Neuron (in vitro differentiated cells): ENCODE data around the gene NPTN.
"Not testable (repeated sequence)": the region's sequence is repeated elsewhere in the genome, so short reads cannot be mapped to it uniquely, and the experiment has no call there.

Experiments
- H2AFZ ChIP-seq: one replicate; pipeline ENCODE4 v1.6.1; 2013; ENCODE audit warnings: low read depth, mild to moderate bottlenecking, inconsistent platforms, low read length, moderate library complexity
- H3K27me3 ChIP-seq: one replicate; pipeline ENCODE4 v1.6.1; 2013; ENCODE audit warnings: low read length; ENCODE audit not compliant: insufficient read depth
- H3K36me3 ChIP-seq: one replicate; pipeline ENCODE4 v1.6.1; 2013; ENCODE audit warnings: low read length; ENCODE audit not compliant: insufficient read depth
- H3K4me1 ChIP-seq: one replicate; pipeline ENCODE4 v1.6.1; 2013; ENCODE audit warnings: low read length; ENCODE audit not compliant: insufficient read depth
- H3K4me3 ChIP-seq: 2 replicates; pipeline ENCODE4 v1.5.1; 2013; ENCODE audit warnings: mild to moderate bottlenecking, low read length, moderate library complexity
- H3K9me3 ChIP-seq: one replicate; pipeline ENCODE4 v1.6.1; 2013; ENCODE audit warnings: low read length

The NPTN gene

DNA sequence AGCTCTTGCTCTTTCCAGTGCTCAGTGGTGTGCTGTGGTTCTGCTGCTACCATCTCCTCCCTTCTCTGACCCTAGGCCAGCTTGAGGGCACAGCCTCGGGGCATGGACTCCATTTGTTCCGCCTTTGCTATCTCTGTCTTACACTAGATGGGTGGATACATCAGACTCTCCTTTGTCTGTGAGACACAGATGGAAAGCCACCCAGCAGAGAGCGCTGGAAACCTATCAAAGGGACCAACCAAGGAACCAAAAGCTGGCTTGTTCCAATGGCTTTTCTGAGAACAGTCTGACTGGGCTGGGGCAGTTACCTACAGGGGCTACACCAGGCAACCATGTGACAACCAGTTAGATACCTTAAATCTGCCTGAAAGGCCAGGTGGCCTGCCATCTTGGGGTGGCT lies 63.8 kb downstream of the NPTN start:
- Histone ChIP-seq H3K36me3 (peaks cover 69% of the 10 kb centered on the region), H2AFZ (no peak overlapping the region), H3K4me3 (no peak overlapping the region), H3K4me1 (peaks cover 8% of the 10 kb centered on the region), H3K27me3 (no peaks in the 10 kb centered on the region), H3K9me3 (no peaks in the 10 kb centered on the region)

DNA sequence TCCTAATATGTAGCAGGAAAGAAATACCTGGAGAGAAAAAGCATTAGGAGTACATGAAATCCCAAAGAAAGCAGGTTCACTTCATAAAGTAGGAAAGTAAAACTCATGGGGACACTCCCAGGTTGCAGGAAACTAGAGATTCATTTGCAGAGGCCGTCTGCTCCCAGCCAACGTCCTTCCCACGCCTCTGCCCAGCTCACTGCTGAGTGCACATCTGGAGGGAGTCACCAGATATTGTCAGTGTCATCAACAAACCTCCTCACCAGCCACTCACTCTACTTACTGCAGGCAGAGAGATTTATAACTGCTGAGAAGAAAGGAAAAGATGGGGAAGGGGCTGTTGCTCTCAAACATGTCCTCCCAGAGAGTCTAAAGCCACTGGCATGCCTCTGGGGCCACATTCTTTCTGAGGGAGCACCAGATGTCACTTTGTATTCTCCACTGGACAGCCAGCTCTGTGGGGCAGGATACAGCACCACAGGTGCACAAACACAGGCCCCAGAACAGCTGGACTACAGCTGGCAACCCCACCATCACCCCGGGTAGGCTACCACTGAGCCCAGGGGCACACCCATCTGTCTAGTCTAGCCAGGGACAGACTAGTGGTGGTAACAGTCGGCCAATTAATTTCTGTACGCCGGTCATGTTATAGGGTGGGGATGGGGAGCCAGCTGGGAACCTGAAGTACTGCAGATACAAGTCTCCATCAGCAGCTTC lies 64.5 kb downstream of the NPTN start:
- no peak overlapping the region for H2AFZ ChIP-seq
- H3K4me1 ChIP-seq, result peaks cover 8% of the 10 kb centered on the region
- H3K9me3 ChIP-seq, result no peaks in the 10 kb centered on the region
- H3K4me3 ChIP-seq, result no peak overlapping the region
- no peaks in the 10 kb centered on the region for H3K27me3 ChIP-seq
- peaks cover 63% of the 10 kb centered on the region for H3K36me3 ChIP-seq

DNA sequence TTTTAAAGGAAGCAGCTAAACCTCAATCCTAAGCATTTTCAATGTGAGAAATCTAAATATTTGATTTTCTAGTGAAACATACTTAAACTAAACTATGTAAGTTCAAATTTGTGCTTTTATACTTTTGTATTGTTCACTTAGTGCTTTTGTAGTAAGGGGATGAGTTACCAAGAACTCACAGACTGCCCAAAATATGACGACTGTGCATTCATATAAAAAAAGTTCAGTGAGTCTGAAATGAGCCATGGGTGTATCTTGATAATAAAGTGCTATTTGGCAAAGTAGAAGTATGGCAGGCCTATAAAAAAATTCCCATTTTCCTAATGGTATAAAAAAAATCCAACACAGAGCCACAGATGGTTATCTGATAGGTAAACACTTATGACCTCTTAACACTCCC lies 66.2 kb downstream of the NPTN start:
- Histone ChIP-seq H3K4me3 (no peak overlapping the region), H3K27me3 (no peaks in the 10 kb centered on the region), H3K9me3 (no peaks in the 10 kb centered on the region), H3K4me1 (peaks cover 8% of the 10 kb centered on the region), H3K36me3 (peaks cover 58% of the 10 kb centered on the region), H2AFZ (no peak overlapping the region)

DNA sequence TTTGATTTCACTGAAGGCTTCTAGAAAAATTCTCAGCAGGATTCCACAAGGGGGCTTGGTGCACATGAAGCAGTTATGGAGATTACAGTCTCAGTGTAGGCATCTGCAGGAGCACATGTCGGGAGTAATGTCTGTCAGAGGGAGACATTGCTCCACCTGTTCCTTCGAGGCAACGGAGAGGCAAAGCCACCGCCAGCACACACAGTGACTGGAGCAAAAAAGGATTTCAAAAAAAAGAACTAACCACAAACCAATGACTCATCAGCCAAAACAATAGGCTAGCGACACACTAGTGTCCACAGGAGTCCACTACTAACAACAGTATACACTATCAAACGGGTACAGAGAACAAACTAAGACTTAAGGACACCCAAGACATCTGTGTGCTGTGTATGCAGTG lies 68.9 kb downstream of the NPTN start:
- Histone ChIP-seq H3K4me3 (no peak overlapping the region), H3K27me3 (no peaks in the 10 kb centered on the region), H3K36me3 (peaks cover 42% of the 10 kb centered on the region), H2AFZ (no peak overlapping the region), H3K4me1 (peaks cover 8% of the 10 kb centered on the region), H3K9me3 (no peaks in the 10 kb centered on the region)

DNA sequence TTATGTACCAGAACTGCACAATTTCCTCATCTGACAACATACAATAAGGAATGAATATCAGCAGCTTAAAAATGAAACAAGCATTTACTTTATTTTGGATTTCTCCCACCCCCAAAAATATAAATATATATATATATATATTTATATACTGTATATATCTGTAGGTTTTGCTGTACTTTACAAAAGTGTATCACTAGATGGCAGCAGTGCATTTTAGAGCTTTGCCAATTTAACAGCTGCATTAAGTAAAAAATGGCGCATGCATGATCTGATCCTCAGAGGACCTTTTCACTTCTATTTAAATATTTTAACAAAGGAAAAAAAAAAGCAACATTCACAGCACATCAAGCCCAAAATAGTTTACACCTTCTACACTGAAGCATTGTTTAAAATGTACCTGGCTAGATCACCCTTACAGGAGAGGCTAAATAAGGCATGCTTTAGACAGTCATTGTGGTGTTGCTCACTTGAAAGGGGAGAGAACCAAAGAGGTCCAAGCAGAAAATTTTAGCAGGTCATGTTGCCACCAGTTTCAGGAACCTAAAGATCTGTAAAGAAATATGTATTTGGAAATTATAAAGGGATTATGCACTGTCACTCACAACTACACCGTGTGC lies 72.6 kb downstream of the NPTN start:
- H3K36me3 ChIP-seq, result peaks cover 37% of the 10 kb centered on the region
- H3K27me3 ChIP-seq, result no peaks in the 10 kb centered on the region
- no peaks in the 10 kb centered on the region for H3K9me3 ChIP-seq

DNA sequence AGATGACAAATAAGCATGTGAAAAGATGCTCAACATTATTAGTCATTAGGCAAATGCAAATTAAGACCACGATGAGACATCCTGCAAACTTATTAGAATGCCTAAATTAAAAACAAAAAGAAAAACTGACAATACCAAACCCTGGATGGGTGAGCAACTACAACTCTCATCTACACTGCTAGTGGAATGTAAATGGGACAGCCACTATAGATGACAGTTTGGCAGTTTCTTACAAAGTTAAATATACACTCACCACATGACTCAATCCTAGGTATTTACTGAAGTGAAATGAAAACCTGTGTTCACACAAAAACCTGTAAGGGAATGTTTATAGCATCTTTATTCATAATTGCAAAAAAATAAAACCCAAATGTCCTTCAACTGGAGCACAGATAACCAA lies 74.7 kb downstream of the NPTN start:
- H3K4me1 ChIP-seq, result no peaks in the 10 kb centered on the region
- H3K36me3 ChIP-seq, result peaks cover 33% of the 10 kb centered on the region
- H3K4me3 ChIP-seq, result no peak overlapping the region
- no peak overlapping the region for H2AFZ ChIP-seq
- no peaks in the 10 kb centered on the region for H3K9me3 ChIP-seq
- H3K27me3 ChIP-seq, result no peaks in the 10 kb centered on the region

More for the DNA sequence above, 72.6 kb downstream of the NPTN start:
- H2AFZ ChIP-seq, result no peak overlapping the region
- H3K4me3 ChIP-seq, result no peak overlapping the region
- peaks cover 8% of the 10 kb centered on the region for H3K4me1 ChIP-seq

DNA sequence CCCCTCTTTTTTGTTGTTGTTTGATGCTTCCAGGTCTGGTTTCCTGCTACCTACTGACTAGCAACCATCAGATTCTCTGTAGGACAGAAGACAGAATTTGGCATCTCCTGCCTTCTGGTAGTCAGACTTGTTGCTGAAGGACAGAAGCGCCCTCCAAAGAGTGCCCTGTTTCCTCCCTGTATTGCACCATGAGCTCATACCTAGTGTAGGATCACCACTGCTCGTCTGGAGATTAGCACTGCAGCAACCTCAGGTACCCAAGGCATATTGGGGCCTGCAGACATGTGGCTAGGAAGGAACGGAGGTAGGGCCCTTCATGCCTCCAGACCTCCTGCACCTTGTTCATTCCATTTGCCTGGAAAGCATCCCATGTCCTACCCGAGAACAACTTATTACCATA lies 78.1 kb downstream of the NPTN start:
- no peaks in the 10 kb centered on the region for H3K27me3 ChIP-seq
- no peaks in the 10 kb centered on the region for H3K9me3 ChIP-seq
- H2AFZ ChIP-seq, result no peak overlapping the region
- H3K4me1 ChIP-seq, result no peaks in the 10 kb centered on the region
- H3K36me3 ChIP-seq, result peaks cover 15% of the 10 kb centered on the region
- no peak overlapping the region for H3K4me3 ChIP-seq

DNA sequence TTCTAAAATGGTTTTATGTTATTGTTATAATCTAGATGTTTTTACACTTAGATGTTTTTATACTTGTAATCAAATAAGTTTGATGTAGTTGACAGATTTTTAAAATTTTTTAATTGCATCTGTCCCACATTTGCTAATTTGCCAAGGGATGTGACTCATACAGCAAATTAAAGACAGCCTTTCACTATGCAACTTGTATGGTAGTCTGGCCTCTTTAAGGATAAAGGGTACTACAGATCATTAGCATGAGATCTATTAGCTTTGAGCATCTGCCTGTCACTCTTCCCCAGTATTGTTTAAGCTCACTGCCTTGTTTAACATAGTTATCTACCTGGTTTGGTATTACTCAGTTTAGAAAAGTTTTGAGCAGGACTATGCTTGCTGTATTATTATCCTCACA lies 83.0 kb downstream of the NPTN start:
- Histone ChIP-seq H3K36me3 (no peaks in the 10 kb centered on the region), H3K27me3 (no peaks in the 10 kb centered on the region), H2AFZ (no peak overlapping the region), H3K9me3 (no peaks in the 10 kb centered on the region), H3K4me1 (no peaks in the 10 kb centered on the region), H3K4me3 (no peak overlapping the region)

DNA sequence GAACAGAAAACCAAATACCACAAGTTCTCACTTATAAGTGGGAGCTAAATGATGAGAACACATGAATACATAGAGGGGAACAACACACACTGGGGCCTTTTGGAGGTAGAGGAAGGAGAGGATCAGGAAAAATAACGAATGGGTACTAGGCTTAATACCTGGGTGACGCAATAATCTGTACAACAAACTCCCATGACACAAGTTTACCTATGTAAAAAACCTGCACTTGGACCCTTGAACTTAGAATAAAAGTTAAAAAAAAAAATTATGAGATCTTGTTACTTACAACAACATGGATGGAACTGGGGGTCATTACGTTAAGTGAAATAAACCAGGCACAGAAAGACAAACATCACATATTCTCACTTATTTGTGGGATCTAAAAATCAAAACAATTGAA lies 84.3 kb downstream of the NPTN start:
- H2AFZ ChIP-seq, H3K9me3 ChIP-seq, H3K27me3 ChIP-seq, H3K4me3 ChIP-seq, H3K36me3 ChIP-seq, H3K4me1 ChIP-seq: not testable (repeated sequence)

DNA sequence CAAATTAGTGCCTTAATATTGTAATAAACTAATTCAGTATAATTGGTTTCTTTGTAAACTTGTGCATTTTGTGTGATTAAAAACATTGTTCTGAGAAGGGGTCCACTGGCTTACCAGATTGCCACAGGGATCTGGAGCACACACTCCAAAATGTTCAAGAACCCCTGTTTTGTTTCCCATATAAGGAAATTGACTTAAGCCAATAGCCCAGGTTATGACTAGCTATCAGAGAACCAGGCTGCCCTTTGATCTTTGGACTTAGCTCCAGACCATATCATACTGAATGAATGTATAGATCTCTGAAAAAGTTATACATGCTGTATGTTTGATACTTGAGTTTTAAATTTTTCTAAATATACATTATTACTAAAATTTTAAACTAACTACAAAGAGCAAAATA lies 91.7 kb downstream of the NPTN start:
- H3K4me3 ChIP-seq, result no peak overlapping the region
- no peak overlapping the region for H2AFZ ChIP-seq
- H3K9me3 ChIP-seq, result no peaks in the 10 kb centered on the region
- H3K27me3 ChIP-seq, result peaks cover 2% of the 10 kb centered on the region
- no peaks in the 10 kb centered on the region for H3K36me3 ChIP-seq
- H3K4me1 ChIP-seq, result no peaks in the 10 kb centered on the region

DNA sequence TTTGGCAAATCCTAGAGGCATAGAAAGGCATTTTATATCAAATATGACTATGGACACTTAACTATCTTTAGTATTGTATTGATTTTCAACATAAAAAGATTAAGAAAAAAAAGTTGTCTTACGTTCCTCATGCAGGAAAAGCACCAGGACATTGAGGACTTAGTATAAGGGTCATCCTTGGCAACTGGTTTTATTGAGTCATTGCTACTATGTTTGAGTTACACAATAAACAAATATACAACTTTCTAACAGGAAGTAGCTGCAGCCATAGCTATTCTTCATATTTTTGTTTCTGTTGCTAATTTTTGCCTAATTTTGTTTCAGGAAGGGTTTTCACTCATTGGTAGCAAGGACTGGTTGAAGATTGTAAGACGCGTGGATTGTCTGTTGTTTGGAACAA lies 93.0 kb downstream of the NPTN start:
- H3K9me3 ChIP-seq, result no peaks in the 10 kb centered on the region
- H2AFZ ChIP-seq, result no peak overlapping the region
- H3K27me3 ChIP-seq, result peaks cover 2% of the 10 kb centered on the region
- no peaks in the 10 kb centered on the region for H3K36me3 ChIP-seq
- no peaks in the 10 kb centered on the region for H3K4me1 ChIP-seq
- H3K4me3 ChIP-seq, result no peak overlapping the region

DNA sequence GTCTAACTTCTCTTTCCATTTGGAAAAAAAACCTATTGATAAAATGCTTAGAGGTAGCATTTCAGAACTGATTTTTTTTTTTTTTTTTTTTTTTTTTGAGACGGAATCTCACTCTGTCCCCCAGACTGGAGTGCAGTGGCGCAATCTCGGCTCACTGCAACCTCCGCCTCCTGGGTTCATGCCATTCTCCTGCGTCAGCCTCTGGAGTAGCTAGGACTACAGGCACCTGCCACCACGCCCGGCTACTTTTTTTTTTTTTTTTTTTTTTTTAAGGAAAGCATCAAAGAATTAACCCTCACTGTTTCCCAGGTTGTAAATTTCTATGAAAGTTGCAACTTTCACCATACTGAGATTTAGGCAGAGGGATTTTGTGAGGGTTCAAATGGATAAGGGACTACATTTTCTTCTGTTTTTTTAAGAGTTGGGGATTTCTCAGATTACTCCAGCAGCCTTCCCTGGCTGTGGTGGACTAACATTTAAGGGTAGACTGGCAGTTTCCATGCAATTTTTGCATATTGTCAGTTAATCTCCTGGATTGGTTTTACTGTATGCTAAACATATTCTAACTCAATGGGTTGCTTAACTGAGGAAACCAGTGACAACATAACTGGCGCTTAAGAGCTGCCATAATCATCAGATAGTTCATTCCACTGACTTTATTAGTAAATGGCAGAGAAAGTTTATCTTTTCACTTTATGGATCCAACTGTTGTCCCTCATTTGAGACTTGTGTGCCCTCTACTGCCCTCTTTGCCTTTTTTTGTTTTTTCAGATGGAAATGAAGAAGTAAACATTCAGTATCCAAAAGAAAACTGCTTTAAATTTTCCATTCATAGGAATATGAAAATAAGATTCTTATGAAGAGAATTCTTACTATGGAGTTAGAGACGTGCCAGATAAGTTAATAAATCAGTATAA lies 93.7 kb downstream of the NPTN start:
- peaks cover 2% of the 10 kb centered on the region for H3K27me3 ChIP-seq
- H3K9me3 ChIP-seq, result no peaks in the 10 kb centered on the region
- H3K36me3 ChIP-seq, result no peaks in the 10 kb centered on the region
- no peak overlapping the region for H3K4me3 ChIP-seq
- H2AFZ ChIP-seq, result no peak overlapping the region
- no peaks in the 10 kb centered on the region for H3K4me1 ChIP-seq

DNA sequence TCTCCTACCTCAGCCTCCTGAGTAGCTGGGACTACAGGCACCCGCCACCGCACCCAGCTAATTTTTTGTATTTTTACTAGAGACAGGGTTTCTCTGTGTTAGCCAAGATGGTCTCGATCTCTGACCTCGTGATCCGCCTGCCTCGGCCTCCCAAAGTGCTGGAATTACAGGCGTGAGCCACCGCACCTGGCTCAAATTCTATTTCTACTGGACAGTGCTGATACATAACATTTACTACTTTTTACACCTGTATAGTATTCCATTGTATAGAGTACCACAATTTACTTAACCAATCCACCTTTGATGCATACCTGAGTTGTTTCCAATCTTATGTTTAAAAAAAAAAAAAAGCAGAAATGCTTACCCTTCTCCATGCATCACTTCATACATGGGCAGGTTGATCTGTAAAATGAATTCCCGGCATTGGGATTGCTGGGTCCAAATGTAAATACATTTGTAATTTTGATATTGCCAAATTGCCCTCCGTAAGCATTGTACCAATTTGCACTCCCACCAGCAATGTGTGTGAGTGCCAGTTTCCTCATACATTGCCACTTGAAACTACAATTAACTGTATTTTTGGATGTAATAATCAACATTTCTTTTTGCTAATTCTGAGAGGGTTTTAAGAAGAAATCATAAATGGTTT lies 94.5 kb downstream of the NPTN start:
- Histone ChIP-seq H2AFZ (no peak overlapping the region), H3K4me3 (no peak overlapping the region), H3K4me1 (no peaks in the 10 kb centered on the region), H3K9me3 (no peaks in the 10 kb centered on the region), H3K36me3 (no peaks in the 10 kb centered on the region), H3K27me3 (peaks cover 2% of the 10 kb centered on the region)
